Effector memory CD4-positive, alpha-beta T cell (primary cell): ENCODE results near the gene HEXB.
"Not testable (repeated sequence)": the region's sequence is repeated elsewhere in the genome, so short reads cannot be mapped to it uniquely, and the experiment has no call there.

Experiments used
- DNase-seq, 3 donors: peaks; one replicate each; pipeline ENCODE4 v3.0.0-alpha.2; 2020
- H3K27ac ChIP-seq: 2 replicates; pipeline ENCODE4 v1.7.0; 2013; ENCODE audit warnings: mild to moderate bottlenecking, low read length, moderate library complexity; ENCODE audit not compliant: insufficient read depth, poor library complexity, severe bottlenecking
- H3K27me3 ChIP-seq: replicated peaks from 2 replicates; pipeline ENCODE4 v1.7.0; 2013; ENCODE audit warnings: mild to moderate bottlenecking, low read length; ENCODE audit not compliant: insufficient read depth, control insufficient read depth, poor library complexity, severe bottlenecking
- H3K36me3 ChIP-seq: 2 replicates; pipeline ENCODE4 v1.7.0; 2013; ENCODE audit warnings: mild to moderate bottlenecking, low read length, moderate library complexity; ENCODE audit not compliant: control insufficient read depth, insufficient read depth
- H3K4me1 ChIP-seq: 2 replicates; pipeline ENCODE4 v1.7.0; 2013; ENCODE audit warnings: low read length, mild to moderate bottlenecking; ENCODE audit not compliant: control insufficient read depth, insufficient read depth, poor library complexity, severe bottlenecking
- H3K4me3 ChIP-seq: 2 replicates; pipeline ENCODE4 v1.7.0; 2013; ENCODE audit warnings: low read length, low read depth, mild to moderate bottlenecking; ENCODE audit not compliant: insufficient read depth, poor library complexity, severe bottlenecking
- H3K9me3 ChIP-seq: 2 replicates; pipeline ENCODE4 v1.7.0; 2013; ENCODE audit warnings: mild to moderate bottlenecking, low read length, moderate library complexity; ENCODE audit not compliant: control insufficient read depth

The HEXB gene

DNA sequence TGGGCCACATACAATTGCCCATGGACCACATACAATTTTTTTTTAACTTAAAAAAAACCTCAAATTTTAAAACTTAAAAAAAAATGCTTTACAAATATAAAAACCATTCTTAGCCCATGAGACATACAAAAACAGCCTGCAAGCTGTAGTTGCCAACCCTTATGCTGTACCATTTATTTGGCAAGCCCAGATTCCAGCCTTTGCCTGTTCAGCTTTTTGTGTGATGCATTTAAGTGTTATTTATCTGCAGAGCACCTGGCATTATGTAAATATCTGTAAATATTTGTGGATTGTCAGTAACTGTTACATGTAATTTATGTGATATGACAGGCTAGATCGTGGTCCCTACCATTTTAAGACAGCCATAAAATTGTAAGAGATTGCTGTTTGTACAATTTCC is 32.6 kb downstream of the HEXB start:
- H3K4me1 ChIP-seq, result no peaks in the 10 kb centered on the region
- no peak for DNase-seq
- no peak overlapping the region for H3K27ac ChIP-seq
- H3K4me3 ChIP-seq, result no peak overlapping the region
- H3K9me3 ChIP-seq, result no peaks in the 10 kb centered on the region
- no peaks in the 10 kb centered on the region for H3K27me3 ChIP-seq
- H3K36me3 ChIP-seq, result peaks cover 40% of the 10 kb centered on the region

DNA sequence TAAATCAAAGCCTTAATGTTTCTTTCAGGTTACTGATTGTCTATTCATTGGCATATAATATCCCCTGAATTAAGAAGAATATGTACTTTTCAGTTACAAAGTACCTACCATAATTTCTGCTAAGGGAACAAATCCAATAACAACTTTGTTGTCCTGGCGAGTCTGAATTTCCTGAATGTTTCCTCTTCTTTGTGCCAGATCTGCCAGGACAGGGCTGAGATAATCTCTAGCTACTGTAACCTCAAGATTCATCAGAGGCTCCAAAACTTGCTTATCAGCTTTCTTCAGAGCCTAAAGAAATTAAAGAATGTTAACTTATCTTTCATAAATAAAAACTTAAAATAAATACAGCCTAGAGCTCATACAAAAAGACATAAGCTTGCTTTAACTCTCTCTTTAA is 37.2 kb downstream of the HEXB start:
- H3K36me3 ChIP-seq, result peaks cover 67% of the 10 kb centered on the region
- no peak overlapping the region for H3K27ac ChIP-seq
- H3K27me3 ChIP-seq, result no peaks in the 10 kb centered on the region
- no peak for DNase-seq
- H3K4me3 ChIP-seq, result no peak overlapping the region
- H3K9me3 ChIP-seq, result no peaks in the 10 kb centered on the region
- H3K4me1 ChIP-seq, result no peaks in the 10 kb centered on the region

DNA sequence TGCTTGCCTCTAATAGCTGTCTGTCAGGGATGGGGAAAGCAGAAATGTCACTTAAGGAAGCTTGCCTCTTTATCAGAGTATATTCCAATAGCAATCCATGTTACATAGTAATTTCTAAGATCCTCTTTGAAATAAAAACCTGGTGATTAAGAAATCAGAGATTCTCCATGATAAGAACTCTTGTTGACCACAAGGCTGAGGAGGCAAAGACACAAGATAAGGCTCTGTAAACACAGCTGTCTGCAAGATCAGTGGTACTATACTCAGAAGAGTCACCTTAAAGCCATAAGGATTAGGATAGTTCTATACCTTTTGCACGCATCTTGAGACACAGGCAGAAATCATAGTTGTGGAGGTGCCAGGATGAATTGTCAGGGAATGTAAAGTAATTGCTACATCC is 40.3 kb downstream of the HEXB start:
- Histone ChIP-seq H3K27ac (no peak overlapping the region), H3K4me1 (no peaks in the 10 kb centered on the region), H3K4me3 (no peak overlapping the region), H3K36me3 (peaks cover 66% of the 10 kb centered on the region), H3K27me3 (no peaks in the 10 kb centered on the region), H3K9me3 (no peaks in the 10 kb centered on the region)
- DNase-seq, result no peak

- Histone ChIP-seq H3K9me3 (no peaks in the 10 kb centered on the region), H3K4me1 (no peaks in the 10 kb centered on the region), H3K4me3 (no peak overlapping the region), H3K36me3 (peaks cover 56% of the 10 kb centered on the region), H3K27me3 (no peaks in the 10 kb centered on the region), H3K27ac (no peak overlapping the region)
- no peak for DNase-seq
These were observed 51.7 kb downstream of the HEXB start for GRCh38 chr5:74736759-74737158.

- Histone ChIP-seq H3K36me3 (peaks cover 50% of the 10 kb centered on the region), H3K9me3 (no peaks in the 10 kb centered on the region), H3K4me3 (no peak overlapping the region), H3K27ac (no peak overlapping the region), H3K27me3 (no peaks in the 10 kb centered on the region), H3K4me1 (no peaks in the 10 kb centered on the region)
- no peak for DNase-seq
These were observed 53.4 kb downstream of the HEXB start for GRCh38 chr5:74738406-74738805.

GRCh38 chr5:74748742-74749141 is 63.7 kb downstream of the HEXB start:
- DNase-seq, H3K4me3 ChIP-seq, H3K9me3 ChIP-seq, H3K4me1 ChIP-seq, H3K27me3 ChIP-seq, H3K27ac ChIP-seq: not testable (repeated sequence)
- H3K36me3 ChIP-seq, result peaks cover 29% of the 10 kb centered on the region

- Histone ChIP-seq H3K4me1 (peaks cover 13% of the 10 kb centered on the region), H3K27me3 (no peaks in the 10 kb centered on the region), H3K27ac (no peak overlapping the region), H3K9me3 (no peaks in the 10 kb centered on the region), H3K4me3 (no peak overlapping the region), H3K36me3 (peaks cover 44% of the 10 kb centered on the region)
- no peak for DNase-seq
These were observed 76.2 kb downstream of the HEXB start for GRCh38 chr5:74761241-74761640.

DNA sequence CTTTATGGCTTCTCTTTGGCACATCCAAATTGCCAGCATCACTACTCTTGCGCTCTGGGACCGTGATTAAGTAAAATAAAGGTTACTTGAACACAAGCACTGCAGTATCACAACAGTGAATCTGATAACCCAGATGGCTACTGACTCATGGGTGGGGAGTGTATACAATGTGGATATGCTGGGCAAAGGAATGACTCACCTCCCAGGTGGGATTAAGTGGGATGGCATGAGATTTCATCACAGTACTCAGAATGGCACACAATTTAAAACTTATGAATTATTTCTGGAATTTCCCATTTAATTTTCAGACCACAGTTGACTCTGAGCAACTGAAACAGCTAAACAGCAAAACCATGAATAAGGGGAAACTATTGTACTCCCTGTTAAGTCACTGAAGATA is 77.6 kb downstream of the HEXB start:
- no peak for DNase-seq
- Histone ChIP-seq H3K9me3 (no peaks in the 10 kb centered on the region), H3K27me3 (no peaks in the 10 kb centered on the region), H3K4me1 (peaks cover 14% of the 10 kb centered on the region), H3K36me3 (peaks cover 33% of the 10 kb centered on the region), H3K4me3 (no peak overlapping the region), H3K27ac (no peak overlapping the region)

GRCh38 chr5:74763504-74763903 is 78.5 kb downstream of the HEXB start:
- H3K9me3 ChIP-seq, result no peaks in the 10 kb centered on the region
- no peak for DNase-seq
- H3K4me1 ChIP-seq, result peaks cover 21% of the 10 kb centered on the region
- peaks cover 25% of the 10 kb centered on the region for H3K36me3 ChIP-seq
- H3K27ac ChIP-seq, result no peak overlapping the region
- H3K4me3 ChIP-seq, result no peak overlapping the region
- H3K27me3 ChIP-seq, result no peaks in the 10 kb centered on the region

DNA sequence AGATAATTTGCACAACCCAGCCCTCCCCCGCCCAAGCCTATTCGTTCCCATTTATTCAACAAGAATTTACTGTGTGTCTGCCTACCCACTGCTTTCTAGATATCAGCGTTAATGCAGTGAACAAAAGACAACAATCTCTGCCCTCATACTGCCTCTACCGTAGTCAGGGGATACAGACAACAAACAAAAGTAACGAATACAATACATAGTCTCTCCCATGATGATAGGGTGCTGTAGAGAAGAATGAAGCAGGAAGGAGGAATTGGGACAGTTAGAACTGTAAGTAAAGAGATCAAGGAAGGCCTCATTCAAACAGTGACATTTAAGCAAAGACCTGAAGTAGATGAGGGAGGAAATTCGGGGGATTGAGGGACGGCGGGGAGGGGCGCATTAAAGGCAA is 80.2 kb downstream of the HEXB start:
- Histone ChIP-seq H3K4me1 (peaks cover 21% of the 10 kb centered on the region), H3K9me3 (no peaks in the 10 kb centered on the region), H3K27me3 (no peaks in the 10 kb centered on the region), H3K36me3 (peaks cover 16% of the 10 kb centered on the region), H3K4me3 (no peak overlapping the region), H3K27ac (no peak overlapping the region)
- no peak for DNase-seq

- Histone ChIP-seq H3K27ac (no peak overlapping the region), H3K4me3 (peak overlapping the region; percentile 94), H3K9me3 (no peaks in the 10 kb centered on the region), H3K36me3 (peaks cover 22% of the 10 kb centered on the region), H3K4me1 (peaks cover 21% of the 10 kb centered on the region), H3K27me3 (no peaks in the 10 kb centered on the region)
- no peak for DNase-seq
These were observed 80.9 kb downstream of the HEXB start for GRCh38 chr5:74765929-74766328.
